Mesenchymal stem cell (in vitro differentiated cells and primary cell): ENCODE results near the gene PCNX2.

Source experiments
- DNase-seq: peaks from one replicate; pipeline ENCODE4 v3.0.0-alpha.2; 2013
- H2AFZ ChIP-seq: one replicate; pipeline ENCODE4 v1.6.1; 2013; ENCODE audit warnings: low read depth, mild to moderate bottlenecking, control low read depth, inconsistent platforms, low read length, moderate library complexity
- H2AK5ac ChIP-seq: 2 replicates; pipeline ENCODE4 v1.6.1; 2013; ENCODE audit warnings: low read length, moderate library complexity, mild to moderate bottlenecking, inconsistent platforms; ENCODE audit not compliant: severe bottlenecking
- H2BK120ac ChIP-seq: one replicate; pipeline ENCODE4 v1.6.1; 2013; ENCODE audit warnings: low read depth, mild to moderate bottlenecking, inconsistent platforms, low read length, moderate library complexity
- H2BK12ac ChIP-seq, 2 experiments: one replicate each; pipeline ENCODE4 v1.6.1; 2013; ENCODE audit warnings: inconsistent platforms in 2 of 2, low read length in 2 of 2, mild to moderate bottlenecking in 2 of 2, moderate library complexity in 2 of 2, control low read depth in 1 of 2
- H2BK15ac ChIP-seq: one replicate; pipeline ENCODE4 v1.6.1; 2013; ENCODE audit warnings: mild to moderate bottlenecking, low read depth, inconsistent platforms; ENCODE audit not compliant: poor library complexity, severe bottlenecking
- H2BK5ac ChIP-seq: 2 replicates; pipeline ENCODE4 v1.6.1; 2013; ENCODE audit warnings: low read depth, mild to moderate bottlenecking, low read length, control low read depth, inconsistent platforms; ENCODE audit not compliant: poor library complexity, severe bottlenecking
- H3K14ac ChIP-seq, 2 experiments: one replicate each; pipeline ENCODE4 v1.6.1; 2013; ENCODE audit warnings: inconsistent platforms in 2 of 2, low read length in 2 of 2, control low read depth in 1 of 2, mild to moderate bottlenecking in 1 of 2, moderate library complexity in 1 of 2
- H3K18ac ChIP-seq, 2 experiments: one replicate each; pipeline ENCODE4 v1.6.1; 2013; ENCODE audit warnings: inconsistent platforms in 2 of 2, low read length in 2 of 2, control low read depth in 1 of 2, low read depth in 1 of 2, mild to moderate bottlenecking in 1 of 2
- H3K23ac ChIP-seq, 2 experiments: one replicate each; pipeline ENCODE4 v1.6.1; 2013; ENCODE audit warnings: inconsistent platforms in 2 of 2, low read length in 2 of 2, mild to moderate bottlenecking in 2 of 2, moderate library complexity in 2 of 2, control low read depth in 1 of 2
- H3K27ac ChIP-seq: 2 replicates; pipeline ENCODE4 v1.5.1; 2013; ENCODE audit warnings: mild to moderate bottlenecking, moderate library complexity, low read length, control low read depth, inconsistent platforms; ENCODE audit not compliant: poor library complexity, severe bottlenecking
- H3K27me3 ChIP-seq, 2 experiments: 2 replicates each; pipeline versions ENCODE4 v1.6.1 to v1.7.0; 2013; ENCODE audit warnings: low read length in 2 of 2, mild to moderate bottlenecking in 2 of 2, moderate library complexity in 2 of 2, control low read depth in 1 of 2, inconsistent platforms in 1 of 2; ENCODE audit not compliant: control insufficient read depth in 1 of 2, insufficient read depth in 1 of 2
- H3K36me3 ChIP-seq, 2 experiments: 2 replicates each; pipeline versions ENCODE4 v1.6.1 to v1.7.0; 2013; ENCODE audit warnings: low read length in 2 of 2, control low read depth in 1 of 2, inconsistent platforms in 1 of 2, low read depth in 1 of 2, mild to moderate bottlenecking in 1 of 2; ENCODE audit not compliant: insufficient read depth in 2 of 2, control insufficient read depth in 1 of 2
- H3K4ac ChIP-seq, 2 experiments: one replicate each; pipeline ENCODE4 v1.6.1; 2013; ENCODE audit warnings: inconsistent platforms in 2 of 2, low read length in 2 of 2, mild to moderate bottlenecking in 2 of 2, moderate library complexity in 2 of 2, control low read depth in 1 of 2, low read depth in 1 of 2
- H3K4me1 ChIP-seq: 2 replicates; pipeline ENCODE4 v1.6.1; 2013; ENCODE audit warnings: low read depth, low read length, control low read depth; ENCODE audit not compliant: control insufficient read depth, insufficient read depth
- H3K4me2 ChIP-seq: 2 replicates; pipeline ENCODE4 v1.6.1; 2013; ENCODE audit warnings: low read length, mild to moderate bottlenecking, inconsistent platforms; ENCODE audit not compliant: poor library complexity, severe bottlenecking
- H3K4me3 ChIP-seq, 2 experiments: 2 replicates each; pipeline versions ENCODE4 v1.5.1 to v1.7.0; 2013; ENCODE audit warnings: low read length in 2 of 2, mild to moderate bottlenecking in 2 of 2, control low read depth in 1 of 2, low read depth in 1 of 2; ENCODE audit not compliant: insufficient read depth in 1 of 2
- H3K79me1 ChIP-seq: replicated peaks from 2 replicates; pipeline ENCODE4 v1.6.1; 2013; ENCODE audit warnings: mild to moderate bottlenecking, control low read depth, low read length, inconsistent platforms; ENCODE audit not compliant: poor library complexity, severe bottlenecking
- H3K9ac ChIP-seq: 2 replicates; pipeline ENCODE4 v1.7.0; 2013; ENCODE audit warnings: mild to moderate bottlenecking, low read length, moderate library complexity
- H3K9me3 ChIP-seq: 2 replicates; pipeline ENCODE4 v1.7.0; 2013; ENCODE audit warnings: mild to moderate bottlenecking, low read length; ENCODE audit not compliant: control insufficient read depth
- H4K8ac ChIP-seq: one replicate; pipeline ENCODE4 v1.6.1; 2013; ENCODE audit warnings: inconsistent platforms, mild to moderate bottlenecking, low read length, moderate library complexity
- H4K91ac ChIP-seq: one replicate; pipeline ENCODE4 v1.6.1; 2013; ENCODE audit warnings: mild to moderate bottlenecking, low read length, inconsistent platforms
- WGBS: methylation state at CpG from one replicate; pipeline ENCODE4 v1.1.7; 2013; ENCODE audit warnings: mixed read lengths; 5-methylcytosine and 5-hydroxymethylcytosine counted together

Gene PCNX2

GRCh38 chr1:233032916-233033315 lies 262.6 kb downstream of the PCNX2 start:
- Histone ChIP-seq H2BK120ac (no peak overlapping the region), H3K4me2 (no peak overlapping the region), H4K91ac (no peak overlapping the region), H2AFZ (no peak overlapping the region), H4K8ac (no peak overlapping the region), H2AK5ac (no peak overlapping the region), H3K4me1 (no peaks in the 10 kb centered on the region), H3K27me3 (no peaks in the 10 kb centered on the region), H3K23ac (no peak overlapping the region), H2BK15ac (no peak overlapping the region), H3K27ac (no peak overlapping the region), H3K14ac (no peak overlapping the region), H3K18ac (no peak overlapping the region), H3K4ac (no peak overlapping the region), H3K9me3 (no peaks in the 10 kb centered on the region), H2BK12ac (no peak overlapping the region), H2BK5ac (no peak overlapping the region), H3K79me1 (no peaks in the 10 kb centered on the region), H3K9ac (no peak overlapping the region), H3K4me3 (no peak overlapping the region), H3K36me3 (peaks cover 3 to 4% of the 10 kb centered on the region in 2 experiments)
- no peak for DNase-seq
- WGBS = 96% methylated on average over 4 of the region's 4 CpGs

- Histone ChIP-seq H3K4me2 (no peak overlapping the region), H3K36me3 (peaks cover 0 to 4% of the 10 kb centered on the region in 2 experiments), H3K18ac (no peak overlapping the region), H3K4me1 (no peaks in the 10 kb centered on the region), H3K4me3 (no peak overlapping the region), H2BK120ac (no peak overlapping the region), H3K79me1 (no peaks in the 10 kb centered on the region), H3K4ac (no peak overlapping the region), H4K8ac (no peak overlapping the region), H3K14ac (no peak overlapping the region), H4K91ac (no peak overlapping the region), H3K9me3 (no peaks in the 10 kb centered on the region), H2AFZ (no peak overlapping the region), H3K27me3 (no peaks in the 10 kb centered on the region), H2BK15ac (no peak overlapping the region), H2BK12ac (no peak overlapping the region), H3K23ac (no peak overlapping the region), H2AK5ac (no peak overlapping the region), H3K27ac (no peak overlapping the region), H3K9ac (no peak overlapping the region), H2BK5ac (no peak overlapping the region)
- no peak for DNase-seq
- 66% methylated on average over 3 of the region's 3 CpGs for WGBS
Observed at GRCh38 chr1:233031521-233031920, 264.0 kb downstream of the PCNX2 start.

GRCh38 chr1:233027046-233027445 lies 268.5 kb downstream of the PCNX2 start:
- Histone ChIP-seq H3K4me3 (no peak overlapping the region), H3K23ac (no peak overlapping the region), H2BK15ac (no peak overlapping the region), H3K27ac (no peak overlapping the region), H4K8ac (no peak overlapping the region), H3K14ac (no peak overlapping the region), H2AK5ac (no peak overlapping the region), H3K18ac (no peak overlapping the region), H3K4me1 (peaks cover 2% of the 10 kb centered on the region), H4K91ac (no peak overlapping the region), H3K4ac (no peak overlapping the region), H3K4me2 (no peak overlapping the region), H3K9ac (no peak overlapping the region), H3K36me3 (peaks cover 9 to 20% of the 10 kb centered on the region in 2 experiments), H3K9me3 (no peaks in the 10 kb centered on the region), H2BK120ac (no peak overlapping the region), H2BK5ac (no peak overlapping the region), H2AFZ (no peak overlapping the region), H3K79me1 (no peaks in the 10 kb centered on the region), H3K27me3 (no peaks in the 10 kb centered on the region), H2BK12ac (no peak overlapping the region)
- DNase-seq = no peak
- 93% methylated on average over 3 of the region's 5 CpGs for WGBS

- no peak overlapping the region for H3K9ac ChIP-seq
- H2BK15ac ChIP-seq = no peak overlapping the region
- no peak overlapping the region for H3K23ac ChIP-seq
- no peak overlapping the region for H2AFZ ChIP-seq
- H2BK120ac ChIP-seq = no peak overlapping the region
- DNase-seq = no peak
- 100% methylated on average over 1 of the region's 2 CpGs for WGBS
- H4K8ac ChIP-seq = no peak overlapping the region
- H3K9me3 ChIP-seq = no peaks in the 10 kb centered on the region
- H3K4me1 ChIP-seq = peaks cover 2% of the 10 kb centered on the region
- H3K79me1 ChIP-seq = no peaks in the 10 kb centered on the region
- peaks cover 12 to 20% of the 10 kb centered on the region in 2 experiments for H3K36me3 ChIP-seq
- no peaks in the 10 kb centered on the region for H3K27me3 ChIP-seq
- no peak overlapping the region for H3K14ac ChIP-seq
- H3K4ac ChIP-seq = no peak overlapping the region
- no peak overlapping the region for H3K18ac ChIP-seq
- H2AK5ac ChIP-seq = no peak overlapping the region
- H4K91ac ChIP-seq = no peak overlapping the region
- no peak overlapping the region for H2BK5ac ChIP-seq
- no peak overlapping the region for H3K4me2 ChIP-seq
- H3K27ac ChIP-seq = no peak overlapping the region
- H3K4me3 ChIP-seq = no peak overlapping the region
- no peak overlapping the region for H2BK12ac ChIP-seq
Observed at GRCh38 chr1:233025567-233025966, 270.0 kb downstream of the PCNX2 start.
